Mesenchymal stem cell (in vitro differentiated cells and primary cell): Measurements from ENCODE around the gene FUT8.

Experiments used
- DNase-seq: peaks from one replicate; pipeline ENCODE4 v3.0.0-alpha.2; 2013
- H2AFZ ChIP-seq: one replicate; pipeline ENCODE4 v1.6.1; 2013; ENCODE audit warnings: low read depth, mild to moderate bottlenecking, control low read depth, inconsistent platforms, low read length, moderate library complexity
- H2AK5ac ChIP-seq: 2 replicates; pipeline ENCODE4 v1.6.1; 2013; ENCODE audit warnings: low read length, moderate library complexity, mild to moderate bottlenecking, inconsistent platforms; ENCODE audit not compliant: severe bottlenecking
- H2BK120ac ChIP-seq: one replicate; pipeline ENCODE4 v1.6.1; 2013; ENCODE audit warnings: low read depth, mild to moderate bottlenecking, inconsistent platforms, low read length, moderate library complexity
- H2BK12ac ChIP-seq, 2 experiments: one replicate each; pipeline ENCODE4 v1.6.1; 2013; ENCODE audit warnings: inconsistent platforms in 2 of 2, low read length in 2 of 2, mild to moderate bottlenecking in 2 of 2, moderate library complexity in 2 of 2, control low read depth in 1 of 2
- H2BK15ac ChIP-seq: one replicate; pipeline ENCODE4 v1.6.1; 2013; ENCODE audit warnings: mild to moderate bottlenecking, low read depth, inconsistent platforms; ENCODE audit not compliant: poor library complexity, severe bottlenecking
- H2BK5ac ChIP-seq: 2 replicates; pipeline ENCODE4 v1.6.1; 2013; ENCODE audit warnings: low read depth, mild to moderate bottlenecking, low read length, control low read depth, inconsistent platforms; ENCODE audit not compliant: poor library complexity, severe bottlenecking
- H3K14ac ChIP-seq, 2 experiments: one replicate each; pipeline ENCODE4 v1.6.1; 2013; ENCODE audit warnings: inconsistent platforms in 2 of 2, low read length in 2 of 2, control low read depth in 1 of 2, mild to moderate bottlenecking in 1 of 2, moderate library complexity in 1 of 2
- H3K18ac ChIP-seq, 2 experiments: one replicate each; pipeline ENCODE4 v1.6.1; 2013; ENCODE audit warnings: inconsistent platforms in 2 of 2, low read length in 2 of 2, control low read depth in 1 of 2, low read depth in 1 of 2, mild to moderate bottlenecking in 1 of 2
- H3K23ac ChIP-seq, 2 experiments: one replicate each; pipeline ENCODE4 v1.6.1; 2013; ENCODE audit warnings: inconsistent platforms in 2 of 2, low read length in 2 of 2, mild to moderate bottlenecking in 2 of 2, moderate library complexity in 2 of 2, control low read depth in 1 of 2
- H3K27ac ChIP-seq: 2 replicates; pipeline ENCODE4 v1.5.1; 2013; ENCODE audit warnings: mild to moderate bottlenecking, moderate library complexity, low read length, control low read depth, inconsistent platforms; ENCODE audit not compliant: poor library complexity, severe bottlenecking
- H3K27me3 ChIP-seq, 2 experiments: 2 replicates each; pipeline versions ENCODE4 v1.6.1 to v1.7.0; 2013; ENCODE audit warnings: low read length in 2 of 2, mild to moderate bottlenecking in 2 of 2, moderate library complexity in 2 of 2, control low read depth in 1 of 2, inconsistent platforms in 1 of 2; ENCODE audit not compliant: control insufficient read depth in 1 of 2, insufficient read depth in 1 of 2
- H3K36me3 ChIP-seq, 2 experiments: 2 replicates each; pipeline versions ENCODE4 v1.6.1 to v1.7.0; 2013; ENCODE audit warnings: low read length in 2 of 2, control low read depth in 1 of 2, inconsistent platforms in 1 of 2, low read depth in 1 of 2, mild to moderate bottlenecking in 1 of 2; ENCODE audit not compliant: insufficient read depth in 2 of 2, control insufficient read depth in 1 of 2
- H3K4ac ChIP-seq, 2 experiments: one replicate each; pipeline ENCODE4 v1.6.1; 2013; ENCODE audit warnings: inconsistent platforms in 2 of 2, low read length in 2 of 2, mild to moderate bottlenecking in 2 of 2, moderate library complexity in 2 of 2, control low read depth in 1 of 2, low read depth in 1 of 2
- H3K4me1 ChIP-seq: 2 replicates; pipeline ENCODE4 v1.6.1; 2013; ENCODE audit warnings: low read depth, low read length, control low read depth; ENCODE audit not compliant: control insufficient read depth, insufficient read depth
- H3K4me2 ChIP-seq: 2 replicates; pipeline ENCODE4 v1.6.1; 2013; ENCODE audit warnings: low read length, mild to moderate bottlenecking, inconsistent platforms; ENCODE audit not compliant: poor library complexity, severe bottlenecking
- H3K4me3 ChIP-seq, 2 experiments: 2 replicates each; pipeline versions ENCODE4 v1.5.1 to v1.7.0; 2013; ENCODE audit warnings: low read length in 2 of 2, mild to moderate bottlenecking in 2 of 2, control low read depth in 1 of 2, low read depth in 1 of 2; ENCODE audit not compliant: insufficient read depth in 1 of 2
- H3K79me1 ChIP-seq: replicated peaks from 2 replicates; pipeline ENCODE4 v1.6.1; 2013; ENCODE audit warnings: mild to moderate bottlenecking, control low read depth, low read length, inconsistent platforms; ENCODE audit not compliant: poor library complexity, severe bottlenecking
- H3K9ac ChIP-seq: 2 replicates; pipeline ENCODE4 v1.7.0; 2013; ENCODE audit warnings: mild to moderate bottlenecking, low read length, moderate library complexity
- H3K9me3 ChIP-seq: 2 replicates; pipeline ENCODE4 v1.7.0; 2013; ENCODE audit warnings: mild to moderate bottlenecking, low read length; ENCODE audit not compliant: control insufficient read depth
- H4K8ac ChIP-seq: one replicate; pipeline ENCODE4 v1.6.1; 2013; ENCODE audit warnings: inconsistent platforms, mild to moderate bottlenecking, low read length, moderate library complexity
- H4K91ac ChIP-seq: one replicate; pipeline ENCODE4 v1.6.1; 2013; ENCODE audit warnings: mild to moderate bottlenecking, low read length, inconsistent platforms
- WGBS: methylation state at CpG from one replicate; pipeline ENCODE4 v1.1.7; 2013; ENCODE audit warnings: mixed read lengths; 5-methylcytosine and 5-hydroxymethylcytosine counted together

Gene FUT8

GRCh38 chr14:65486863-65487262 lies 74.3 kb downstream of the FUT8 start:
- H3K4me2 ChIP-seq, result no peak overlapping the region
- no peak overlapping the region for H4K8ac ChIP-seq
- H3K18ac ChIP-seq, result no peak overlapping the region
- no peaks in the 10 kb centered on the region for H3K36me3 ChIP-seq
- H3K4ac ChIP-seq, result no peak overlapping the region
- H3K9ac ChIP-seq, result no peak overlapping the region
- no peak overlapping the region for H2AK5ac ChIP-seq
- no peak overlapping the region for H3K27ac ChIP-seq
- no peak overlapping the region for H3K23ac ChIP-seq
- no peak overlapping the region for H2BK120ac ChIP-seq
- no peak overlapping the region for H4K91ac ChIP-seq
- H3K79me1 ChIP-seq, result peaks cover 7% of the 10 kb centered on the region
- no peak overlapping the region for H3K4me3 ChIP-seq
- no peak for DNase-seq
- H2BK15ac ChIP-seq, result no peak overlapping the region
- H3K9me3 ChIP-seq, result no peaks in the 10 kb centered on the region
- no peak overlapping the region for H2BK5ac ChIP-seq
- peaks cover 3% of the 10 kb centered on the region for H3K4me1 ChIP-seq
- H2AFZ ChIP-seq, result no peak overlapping the region
- no peak overlapping the region for H3K14ac ChIP-seq
- H3K27me3 ChIP-seq, result no peaks in the 10 kb centered on the region
- no peak overlapping the region for H2BK12ac ChIP-seq

- H3K27me3 ChIP-seq, result no peaks in the 10 kb centered on the region
- DNase-seq, result no peak
- H2AFZ ChIP-seq, result no peak overlapping the region
- no peak overlapping the region for H3K23ac ChIP-seq
- H3K9me3 ChIP-seq, result no peaks in the 10 kb centered on the region
- peaks cover 2% of the 10 kb centered on the region for H3K4me1 ChIP-seq
- peaks cover 5% of the 10 kb centered on the region for H3K79me1 ChIP-seq
- no peak overlapping the region for H3K14ac ChIP-seq
- no peak overlapping the region for H3K18ac ChIP-seq
- no peaks in the 10 kb centered on the region for H3K36me3 ChIP-seq
- no peak overlapping the region for H2BK15ac ChIP-seq
- H2BK120ac ChIP-seq, result no peak overlapping the region
- no peak overlapping the region for H2AK5ac ChIP-seq
- H3K4ac ChIP-seq, result no peak overlapping the region
- H4K8ac ChIP-seq, result no peak overlapping the region
- H3K4me3 ChIP-seq, result no peak overlapping the region
- WGBS, result 95% methylated on average over 4 of the region's 4 CpGs
- H4K91ac ChIP-seq, result no peak overlapping the region
- H3K9ac ChIP-seq, result no peak overlapping the region
- H3K4me2 ChIP-seq, result no peak overlapping the region
- no peak overlapping the region for H2BK5ac ChIP-seq
- H3K27ac ChIP-seq, result no peak overlapping the region
- no peak overlapping the region for H2BK12ac ChIP-seq
Observed at GRCh38 chr14:65487783-65488494, 75.4 kb downstream of the FUT8 start.

- H4K91ac ChIP-seq, result no peak overlapping the region
- no peak overlapping the region for H2BK120ac ChIP-seq
- H4K8ac ChIP-seq, result no peak overlapping the region
- H3K4me2 ChIP-seq, result no peak overlapping the region
- H3K27ac ChIP-seq, result no peak overlapping the region
- no peak overlapping the region for H2BK12ac ChIP-seq
- H3K4me1 ChIP-seq, result no peaks in the 10 kb centered on the region
- no peak overlapping the region for H2AK5ac ChIP-seq
- no peak overlapping the region for H3K23ac ChIP-seq
- H3K4me3 ChIP-seq, result no peak overlapping the region
- H3K27me3 ChIP-seq, result no peaks in the 10 kb centered on the region
- WGBS, result 100% methylated on average over 1 of the region's 1 CpG
- H3K36me3 ChIP-seq, result no peaks in the 10 kb centered on the region
- no peak overlapping the region for H2BK5ac ChIP-seq
- H2BK15ac ChIP-seq, result no peak overlapping the region
- no peak overlapping the region for H3K9ac ChIP-seq
- no peaks in the 10 kb centered on the region for H3K9me3 ChIP-seq
- H3K14ac ChIP-seq, result no peak overlapping the region
- H3K18ac ChIP-seq, result no peak overlapping the region
- H3K79me1 ChIP-seq, result peaks cover 5% of the 10 kb centered on the region
- H3K4ac ChIP-seq, result no peak overlapping the region
- no peak for DNase-seq
- H2AFZ ChIP-seq, result no peak overlapping the region
Observed at GRCh38 chr14:65491274-65491673, 78.7 kb downstream of the FUT8 start.

- Histone ChIP-seq H3K9ac (no peak overlapping the region), H3K4me1 (no peaks in the 10 kb centered on the region), H3K4ac (no peak overlapping the region), H2BK15ac (no peak overlapping the region), H3K4me2 (no peak overlapping the region), H4K8ac (no peak overlapping the region), H3K27me3 (no peaks in the 10 kb centered on the region), H2AK5ac (no peak overlapping the region), H3K23ac (no peak overlapping the region), H4K91ac (no peak overlapping the region), H3K79me1 (peaks cover 10% of the 10 kb centered on the region), H3K36me3 (no peaks in the 10 kb centered on the region), H2AFZ (no peak overlapping the region), H3K27ac (no peak overlapping the region), H2BK120ac (no peak overlapping the region), H3K9me3 (no peaks in the 10 kb centered on the region), H3K4me3 (no peak overlapping the region), H3K14ac (no peak overlapping the region), H2BK5ac (no peak overlapping the region), H2BK12ac (no peak overlapping the region), H3K18ac (no peak overlapping the region)
- DNase-seq, result no peak
- 100% methylated on average over 1 of the region's 3 CpGs for WGBS
Observed at GRCh38 chr14:65492266-65492665, 79.7 kb downstream of the FUT8 start.
